GM10266 (cell line): ENCODE results near the gene KRTAP12-3.
"Not testable (repeated sequence)": the region's sequence is repeated elsewhere in the genome, so short reads cannot be mapped to it uniquely, and the experiment has no call there.

ENCODE experiments used
- DNase-seq: peaks from one replicate; pipeline ENCODE4 v3.0.0; 2012; ENCODE audit errors: extremely low spot score
- CTCF ChIP-seq: IDR thresholded peaks from 2 replicates; pipeline ENCODE4 v1.5.1; 2012; ENCODE audit warnings: mild to moderate bottlenecking, low read depth; ENCODE audit not compliant: control insufficient read depth, insufficient read depth; ENCODE audit errors: missing control alignments

KRTAP12-3 gene

DNA sequence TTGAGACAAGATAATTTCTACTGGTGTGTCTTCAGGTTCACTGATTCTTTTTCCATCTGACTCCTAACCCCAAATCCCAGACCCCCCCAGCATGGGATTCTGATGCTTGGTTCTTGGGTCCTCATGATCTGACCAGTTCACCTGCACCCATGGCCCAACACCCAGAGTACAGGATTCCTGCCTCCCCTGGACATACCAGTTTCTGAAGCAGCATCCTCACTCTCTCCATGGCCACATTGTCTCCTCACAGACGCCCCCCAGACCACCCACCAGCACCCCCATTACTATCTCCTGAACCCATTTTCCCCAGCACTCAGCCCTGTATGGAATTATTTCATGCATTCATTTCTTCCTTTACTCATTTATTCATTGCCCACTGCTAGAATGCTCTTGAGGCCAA, 864 bp upstream of the KRTAP12-3 start:
- TF ChIP-seq CTCF = no peak
- DNase-seq = no peak

- DNase-seq = no peak
- TF ChIP-seq CTCF = no peak
These were observed 794 bp downstream of the KRTAP12-3 start for GRCh38 chr21:44658541-44658910.

- DNase-seq = no peak
- no peak for TF ChIP-seq CTCF
These were observed 1.3 kb downstream of the KRTAP12-3 start for GRCh38 chr21:44658913-44659595.

DNA sequence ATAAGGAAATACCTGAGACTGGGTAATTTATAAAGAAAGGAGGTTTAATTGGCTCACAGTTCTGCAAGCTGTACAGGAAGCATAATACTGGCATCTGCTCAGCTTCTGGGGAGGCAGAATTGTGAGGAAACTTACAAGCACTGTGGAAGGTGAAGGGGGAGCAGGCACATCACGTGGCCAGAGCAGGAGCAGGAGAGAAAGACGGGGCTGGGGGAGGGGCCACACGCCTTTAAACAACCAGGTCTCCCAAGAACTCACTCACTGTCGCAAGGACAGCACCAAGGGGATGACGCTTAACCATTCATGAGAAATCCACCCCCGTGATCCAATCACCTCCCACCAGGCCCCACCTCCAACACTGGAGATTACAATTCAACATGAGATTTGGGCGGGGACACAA, 3.8 kb downstream of the KRTAP12-3 start:
- not testable (repeated sequence) for DNase-seq

- DNase-seq = no peak
- no peak for TF ChIP-seq CTCF
These were observed 7.0 kb downstream of the KRTAP12-3 start for GRCh38 chr21:44664691-44665090.

DNA sequence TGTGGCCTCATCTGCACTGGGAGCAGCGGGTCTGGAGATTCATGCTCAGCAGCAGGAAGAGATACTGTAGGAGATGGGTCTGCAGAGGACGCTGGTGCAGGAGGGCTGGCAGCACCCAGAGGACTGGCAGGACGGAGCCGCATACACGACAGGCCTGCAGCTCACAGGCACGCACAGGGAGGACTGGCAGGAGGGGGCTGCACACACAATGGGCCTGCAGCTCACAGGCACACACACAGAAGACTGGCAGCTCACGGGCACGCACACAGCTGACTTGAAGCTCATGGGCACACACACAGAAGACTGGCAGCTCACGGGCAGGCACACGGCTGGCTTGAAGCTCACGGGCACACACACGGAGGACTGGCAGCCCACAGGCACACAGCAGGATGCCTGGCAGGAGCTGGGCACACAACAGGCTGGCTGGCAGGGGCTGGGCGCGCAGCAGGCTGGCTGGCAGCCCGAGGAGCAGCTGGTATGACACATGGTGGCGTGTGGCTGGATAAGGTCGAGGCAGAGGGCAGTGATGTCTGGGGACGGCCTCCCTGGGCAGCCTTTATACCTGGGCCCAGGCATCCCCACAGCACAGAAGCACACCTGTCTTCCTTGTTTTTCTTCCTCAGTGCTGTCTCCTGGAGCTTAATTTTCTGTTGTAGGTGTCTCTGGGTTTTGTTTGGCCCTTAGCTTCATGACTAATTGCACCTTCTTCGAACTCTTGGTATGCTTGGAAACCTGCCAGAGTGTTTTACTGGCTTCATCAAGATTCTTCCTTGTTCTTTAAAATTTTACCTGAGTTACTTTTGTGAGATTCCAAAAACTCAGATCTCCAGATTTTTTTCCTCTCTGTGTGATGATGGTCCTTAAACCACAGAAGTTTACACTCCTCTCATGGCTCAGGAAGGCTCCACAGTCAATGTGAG, 8.9 kb downstream of the KRTAP12-3 start, which contains the start of gene KRTAP12-2:
Gene KRTAP12-2, minus strand, starts transcription at position 527 of the 920 bp plus-strand sequence. Its CDS starts 41 bp downstream, at position 486.
- DNase-seq = no peak
- no peak for TF ChIP-seq CTCF

GRCh38 chr21:44667612-44668011, 9.9 kb downstream of the KRTAP12-3 start:
- no peak for TF ChIP-seq CTCF
- DNase-seq = no peak
